ENCODE results near the gene MFSD11. TPM values are rescaled to one million over a fixed set of nuclear protein-coding genes. Genes with fewer than 3 reads are reported as not detected.
A peak's percentile ranks its signal among the peaks of the same experiment; 100 is the strongest.
"Not testable (repeated sequence)": the region's sequence is repeated elsewhere in the genome, so short reads cannot be mapped to it uniquely, and the experiment has no call there.

The MFSD11 gene
- total RNA-seq, 1 donor from 2014 or later: 38.7 TPM

- no peaks in the 10 kb centered on the region for H3K27me3 Mint-ChIP-seq
- H3K4me1 Mint-ChIP-seq (ENCODE audit: low read depth): peaks cover 40% of the 10 kb centered on the region
- H3K9me3 Mint-ChIP-seq (ENCODE audit: low read depth): no peaks in the 10 kb centered on the region
- H3K36me3 Mint-ChIP-seq (ENCODE audit: insufficient read depth): peaks cover 3% of the 10 kb centered on the region
- H3K4me3 Mint-ChIP-seq (ENCODE audit: low read depth): no peak overlapping the region
- DNase-seq (ENCODE audit: low spot score, unreplicated experiment): no peak
- TF ChIP-seq CTCF (IDR thresholded peaks at IDR 0.05; ENCODE audit: unreplicated experiment): no peak
- no peak overlapping the region for H3K27ac Mint-ChIP-seq
These were observed 33.1 kb upstream of the MFSD11 start for GRCh38 chr17:76704805-76705204.

- Mint-ChIP-seq H3K9me3 (ENCODE audit: low read depth) (no peaks in the 10 kb centered on the region), H3K36me3 (ENCODE audit: insufficient read depth) (peaks cover 3% of the 10 kb centered on the region), H3K27me3 (no peaks in the 10 kb centered on the region), H3K4me3 (ENCODE audit: low read depth) (no peak overlapping the region), H3K4me1 (ENCODE audit: low read depth) (peaks cover 33% of the 10 kb centered on the region), H3K27ac (no peak overlapping the region)
- no peak for TF ChIP-seq CTCF (IDR thresholded peaks at IDR 0.05; ENCODE audit: unreplicated experiment)
- no peak for DNase-seq (ENCODE audit: low spot score, unreplicated experiment)
These were observed 31.1 kb upstream of the MFSD11 start for GRCh38 chr17:76706817-76707216.

DNA sequence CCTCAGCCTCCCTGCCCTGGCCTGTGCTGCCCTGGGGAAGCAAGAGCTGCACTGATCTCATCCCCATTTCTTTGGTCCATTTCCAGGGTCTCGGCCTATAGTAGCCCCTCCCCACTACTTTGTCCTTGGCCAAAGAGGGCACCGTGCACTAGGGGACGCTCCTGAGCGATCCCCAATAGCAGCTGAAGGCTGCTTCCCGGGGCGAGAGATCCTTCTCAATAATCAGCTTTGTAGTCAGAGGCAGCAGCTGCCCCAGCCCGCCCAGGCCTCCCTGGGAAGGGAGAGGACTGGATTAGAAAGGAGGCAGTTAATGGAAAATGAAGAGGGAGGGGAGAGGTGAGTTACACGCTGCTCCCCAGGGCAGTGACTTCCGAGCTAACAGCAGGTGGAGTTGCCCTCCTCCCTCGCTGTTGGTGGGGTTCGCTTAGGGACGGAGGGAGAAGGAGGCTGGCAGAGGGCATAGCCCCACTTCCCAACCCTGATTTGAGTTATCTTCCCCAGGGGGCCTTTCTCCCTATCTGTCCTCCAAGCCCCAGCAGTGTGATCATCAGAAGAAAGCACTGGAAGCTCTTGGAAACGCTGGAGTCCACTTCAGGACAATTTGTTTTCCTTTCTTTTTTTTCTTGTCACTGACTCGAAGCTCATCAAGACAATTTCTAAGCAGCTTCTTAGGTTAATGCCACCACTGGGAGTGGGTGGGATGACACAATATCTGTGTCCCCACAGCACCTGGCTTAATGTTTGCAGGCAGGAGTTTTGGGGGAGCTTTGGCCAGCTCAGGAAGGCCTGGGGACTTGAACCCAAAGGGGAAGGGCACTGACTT is 29.7 kb upstream of the MFSD11 start:
- Mint-ChIP-seq H3K4me3 (ENCODE audit: low read depth) (peak overlapping the region; percentile 90), H3K27ac (peak overlapping the region; percentile 98), H3K9me3 (ENCODE audit: low read depth) (no peaks in the 10 kb centered on the region), H3K36me3 (ENCODE audit: insufficient read depth) (peaks cover 3% of the 10 kb centered on the region), H3K4me1 (ENCODE audit: low read depth) (peaks cover 31% of the 10 kb centered on the region), H3K27me3 (no peaks in the 10 kb centered on the region)
- DNase-seq (ENCODE audit: low spot score, unreplicated experiment): peak; percentile 38
- peak; percentile 55 for TF ChIP-seq CTCF (IDR thresholded peaks at IDR 0.05; ENCODE audit: unreplicated experiment)

DNA sequence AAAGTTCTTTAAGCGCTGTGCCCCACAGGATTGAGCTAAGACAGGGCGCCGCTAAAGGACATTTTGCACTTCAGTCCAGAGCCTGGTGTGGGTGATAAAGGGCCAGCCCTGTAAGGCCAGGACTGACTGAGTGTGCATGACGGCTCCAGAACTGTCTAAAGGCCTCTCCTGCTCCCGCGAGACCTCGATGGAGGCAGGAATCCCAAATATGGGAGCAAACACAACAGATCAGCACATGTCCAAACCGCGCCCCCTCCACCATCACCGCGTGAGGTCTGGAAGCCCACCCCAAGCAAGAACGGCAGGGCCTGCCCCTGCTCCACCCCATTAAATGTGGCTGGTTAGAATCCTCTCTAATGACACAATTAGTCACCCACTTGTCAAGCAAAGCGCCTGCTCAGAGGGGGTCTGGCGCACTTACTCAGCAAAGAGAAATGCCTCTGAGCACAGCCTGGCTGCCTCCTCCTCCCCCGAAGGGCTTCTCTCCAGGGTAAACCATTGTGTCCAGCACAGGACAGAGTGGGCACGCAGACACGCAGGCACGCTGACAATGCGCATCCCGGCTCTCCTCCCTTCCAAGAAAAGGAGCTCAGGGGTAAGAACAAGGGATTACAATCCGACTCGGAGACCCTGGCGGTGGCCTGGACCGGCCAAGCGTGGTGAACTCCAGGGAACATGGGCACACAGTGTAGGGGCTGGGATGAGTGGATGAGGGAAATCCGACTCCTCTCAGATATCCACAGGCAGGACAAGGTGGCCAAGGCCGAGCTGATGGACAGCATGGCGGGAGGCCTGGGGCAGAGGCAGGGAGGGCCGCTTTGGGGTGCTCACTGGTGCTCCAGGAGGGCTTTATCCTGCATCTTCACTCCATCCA is 28.6 kb upstream of the MFSD11 start:
- Mint-ChIP-seq H3K27ac (peak overlapping the region; percentile 98), H3K36me3 (ENCODE audit: insufficient read depth) (peaks cover 7% of the 10 kb centered on the region), H3K4me3 (ENCODE audit: low read depth) (peak overlapping the region; percentile 90), H3K9me3 (ENCODE audit: low read depth) (no peaks in the 10 kb centered on the region), H3K4me1 (ENCODE audit: low read depth) (peaks cover 31% of the 10 kb centered on the region), H3K27me3 (no peaks in the 10 kb centered on the region)
- TF ChIP-seq CTCF (IDR thresholded peaks at IDR 0.05; ENCODE audit: unreplicated experiment): no peak
- DNase-seq (ENCODE audit: low spot score, unreplicated experiment): peak; percentile 17

DNA sequence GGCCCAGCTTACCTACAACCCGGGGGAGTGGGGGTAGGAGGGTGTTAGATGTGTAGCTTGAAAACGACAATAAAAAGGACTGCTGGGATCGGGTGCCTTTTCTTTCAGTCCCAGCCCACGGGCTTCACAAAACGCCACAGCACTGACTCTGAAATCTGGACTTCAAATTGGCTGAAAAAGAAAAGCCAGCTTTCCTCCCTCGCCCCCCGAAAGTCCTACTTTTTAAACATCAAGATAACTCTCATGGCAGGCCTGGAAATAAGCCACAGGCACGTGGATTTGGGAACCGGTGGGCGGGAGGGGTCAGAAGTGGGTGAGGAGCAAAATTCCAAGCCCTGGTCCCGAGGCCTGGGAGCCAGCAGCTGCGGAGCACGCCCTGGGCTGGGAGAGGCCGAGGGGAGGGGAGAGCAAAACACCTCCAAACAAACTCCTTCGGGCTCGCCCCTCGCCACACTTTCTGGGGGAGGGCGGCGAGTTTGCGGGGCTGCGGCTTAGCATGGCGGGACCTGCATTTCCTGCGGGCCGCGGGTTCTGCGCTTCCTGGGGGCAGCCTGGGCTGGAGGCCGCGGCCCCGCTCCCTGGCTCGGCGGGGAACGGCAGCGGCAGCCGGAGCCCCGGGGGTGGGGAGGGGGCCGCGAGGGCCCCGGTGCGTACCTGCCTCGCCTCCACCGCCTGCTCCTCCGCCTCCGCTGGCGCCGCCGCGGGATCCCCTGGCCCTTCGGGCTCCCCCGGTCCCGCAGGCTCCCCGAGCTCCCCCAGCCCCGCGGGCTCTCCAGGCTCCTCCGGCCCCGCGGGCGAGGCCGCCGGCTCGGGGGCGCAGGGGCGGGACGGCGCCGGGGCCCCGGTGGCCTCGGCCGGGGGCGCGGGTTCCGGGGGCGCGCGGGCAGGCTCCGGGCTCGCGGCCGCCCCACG is 27.7 kb upstream of the MFSD11 start:
- H3K36me3 Mint-ChIP-seq (ENCODE audit: insufficient read depth); H3K9me3 Mint-ChIP-seq (ENCODE audit: low read depth): not testable (repeated sequence)

More for the DNA sequence above, 27.7 kb upstream of the MFSD11 start:
- peak overlapping the region; percentile 98 for H3K27ac Mint-ChIP-seq
- not testable (repeated sequence) for H3K27me3 Mint-ChIP-seq; DNase-seq (ENCODE audit: low spot score, unreplicated experiment)
- H3K4me3 Mint-ChIP-seq (ENCODE audit: low read depth): peak overlapping the region; percentile 90
- H3K4me1 Mint-ChIP-seq (ENCODE audit: low read depth): peaks cover 31% of the 10 kb centered on the region
